Esophagus muscularis mucosa (tissue), 4 donors: ENCODE data around the gene TBC1D22A. TPM values are rescaled to one million over a fixed set of nuclear protein-coding genes. Genes with fewer than 3 reads are reported as not detected.

ENCODE experiments used
- DNase-seq: peaks from one replicate; pipeline ENCODE4 v3.0.0-alpha.2; 2017; ENCODE audit errors: extremely low spot score
- H3K27ac ChIP-seq, 4 donors: fragments of 200-600 bp; sonication (generic); replicated peaks in 1 of 4; 1 replicate in 3 of 4; 2 replicates in 1 of 4; pipeline ENCODE4 v1.5.1; 2016 to 2019; ENCODE audit warnings: mild to moderate bottlenecking in 1 of 4
- H3K27me3 ChIP-seq, 4 donors: fragments of 200-600 bp; sonication (generic); one replicate each; pipeline versions ENCODE4 v1.5.1 to v1.6.0; 2016 to 2019
- H3K36me3 ChIP-seq, 4 donors: fragments of 200-600 bp; sonication (generic); one replicate each; pipeline ENCODE4 v1.5.1; 2016 to 2019
- H3K4me1 ChIP-seq, 4 donors: fragments of 200-600 bp; sonication (generic); one replicate each; pipeline ENCODE4 v1.5.1; 2016 to 2019
- H3K4me3 ChIP-seq, 4 donors: fragments of 200-600 bp; sonication (generic); 1 replicate in 2 of 4; 2 replicates in 2 of 4; pipeline ENCODE4 v1.5.1; 2016 to 2019; ENCODE audit warnings: mild to moderate bottlenecking in 4 of 4, moderate library complexity in 1 of 4
- H3K9me3 ChIP-seq, 4 donors: fragments of 200-600 bp; sonication (generic); 1 replicate in 3 of 4; 2 replicates in 1 of 4; pipeline ENCODE4 v1.5.1; 2016 to 2019
- CTCF ChIP-seq, 3 experiments: fragments of 200-600 bp in 2 of 3; fragments of 450-650 bp in 1 of 3; sonication (generic) in 2 of 3; IDR thresholded peaks; one replicate each; pipeline ENCODE4 v1.5.1; 2017 to 2019; ENCODE audit warnings: antibody characterized with exemption in 3 of 3, mild to moderate bottlenecking in 2 of 3, moderate library complexity in 1 of 3
- EP300 ChIP-seq: sonication (generic); formaldehyde crosslinking; IDR thresholded peaks from one replicate; pipeline ENCODE4 v1.6.1; 2017; ENCODE audit warnings: antibody characterized with exemption
- POLR2A ChIP-seq: fragments of 450-650 bp; IDR thresholded peaks from one replicate; pipeline ENCODE4 v1.6.1; 2017; ENCODE audit warnings: antibody characterized with exemption, moderate library complexity, mild to moderate bottlenecking, low read depth
- POLR2AphosphoS5 ChIP-seq, 2 donors: sonication (generic); formaldehyde crosslinking; IDR thresholded peaks; one replicate each; pipeline ENCODE4 v1.6.1; 2017; ENCODE audit warnings: antibody characterized with exemption in 2 of 2
- WGBS: methylation state at CpG from one replicate; pipeline ENCODE4 v1.1.5; 2018; 5-methylcytosine and 5-hydroxymethylcytosine counted together
- intact Hi-C: fragments of 100-400 bp; cut with DNase I; formaldehyde crosslinking; loops from one replicate; pipeline ENCODE4 v1.15.1; 2023
- total RNA-seq, 4 donors: library from RNA; depleted of rRNA; stranded (reverse); fragments of >200 nt; gene quantifications; one replicate each; pipeline versions ENCODE4 v1.1.0 to v1.2.1, GENCODE V29; 2016

TBC1D22A gene
- total RNA-seq, 4 donors from 2014 or later, result 15.2 to 20.7 (median 18.8) TPM

- H3K27me3 ChIP-seq, result no peaks in the 10 kb centered on the region
- H3K27ac ChIP-seq, result no peak overlapping the region
- intact Hi-C loops, result no loop called here
- H3K36me3 ChIP-seq, result no peaks in the 10 kb centered on the region
- H3K9me3 ChIP-seq, result no peaks in the 10 kb centered on the region
- WGBS, result 94% methylated on average over 1 of the region's 1 CpG
- H3K4me1 ChIP-seq, result no peaks in the 10 kb centered on the region
- DNase-seq, result no peak
- TF ChIP-seq POLR2AphosphoS5 (IDR thresholded peaks at IDR 0.05), result no peak
- TF ChIP-seq CTCF (IDR thresholded peaks at IDR 0.05), result no peak
- TF ChIP-seq POLR2A, result no peak
- TF ChIP-seq EP300, result no peak
- no peak overlapping the region for H3K4me3 ChIP-seq
These were observed 320.1 kb downstream of the TBC1D22A start for GRCh38 chr22:47082505-47082904.

- DNase-seq, result no peak
- 93% methylated on average over 14 of the region's 14 CpGs for WGBS
These were observed 321.0 kb downstream of the TBC1D22A start for GRCh38 chr22:47083379-47083986.

GRCh38 chr22:47084226-47084625, 321.8 kb downstream of the TBC1D22A start:
- WGBS, result 79% methylated on average over 12 of the region's 12 CpGs
- no peak for TF ChIP-seq CTCF (IDR thresholded peaks at IDR 0.05)
- no peak for TF ChIP-seq POLR2AphosphoS5 (IDR thresholded peaks at IDR 0.05)
- no peak for TF ChIP-seq EP300
- no peak for TF ChIP-seq POLR2A
- Histone ChIP-seq H3K27me3 (no peaks in the 10 kb centered on the region), H3K4me3 (no peak overlapping the region), H3K4me1 (no peaks in the 10 kb centered on the region), H3K36me3 (no peaks in the 10 kb centered on the region), H3K27ac (no peak overlapping the region), H3K9me3 (no peaks in the 10 kb centered on the region)
- intact Hi-C loops, result no loop called here
- DNase-seq, result no peak

More at GRCh38 chr22:47083379-47083986, 321.0 kb downstream of the TBC1D22A start:
- Histone ChIP-seq H3K27ac (no peak overlapping the region), H3K9me3 (no peaks in the 10 kb centered on the region), H3K27me3 (no peaks in the 10 kb centered on the region), H3K4me3 (no peak overlapping the region), H3K36me3 (no peaks in the 10 kb centered on the region), H3K4me1 (no peaks in the 10 kb centered on the region)
- intact Hi-C loops, result no loop called here
- TF ChIP-seq CTCF (IDR thresholded peaks at IDR 0.05), result no peak
- TF ChIP-seq POLR2AphosphoS5 (IDR thresholded peaks at IDR 0.05), result no peak
- TF ChIP-seq POLR2A, result no peak
- no peak for TF ChIP-seq EP300

- no peaks in the 10 kb centered on the region for H3K36me3 ChIP-seq
- H3K4me3 ChIP-seq, result no peak overlapping the region
- 93% methylated on average over 17 of the region's 17 CpGs for WGBS
- no peaks in the 10 kb centered on the region for H3K9me3 ChIP-seq
- DNase-seq, result no peak
- H3K27ac ChIP-seq, result no peak overlapping the region
- TF ChIP-seq POLR2A (no peak), EP300 (no peak), POLR2AphosphoS5 (IDR thresholded peaks at IDR 0.05) (no peak), CTCF (IDR thresholded peaks at IDR 0.05) (no peak)
- H3K27me3 ChIP-seq, result no peaks in the 10 kb centered on the region
- intact Hi-C loops, result no loop called here
- H3K4me1 ChIP-seq, result peaks cover 0 to 20% (median 14%) of the 10 kb centered on the region in 4 donors
These were observed 324.3 kb downstream of the TBC1D22A start for GRCh38 chr22:47086596-47087248.
